GM19238 (cell line): ENCODE data around the gene MICAL3.
A peak's percentile ranks its signal among the peaks of the same experiment; 100 is the strongest.

Source experiments
- DNase-seq: peaks from one replicate; pipeline ENCODE4 v3.0.0; 2011; ENCODE audit warnings: low spot score; ENCODE audit not compliant: insufficient read length

The MICAL3 gene

GRCh38 chr22:17972385-17973191, 51.8 kb downstream of the MICAL3 start:
- no peak for DNase-seq

GRCh38 chr22:17971711-17972110, 52.6 kb downstream of the MICAL3 start:
- DNase-seq = no peak

- DNase-seq = no peak
Observed at GRCh38 chr22:17970201-17970708, 54.1 kb downstream of the MICAL3 start.

- no peak for DNase-seq
Observed at GRCh38 chr22:17969701-17970113, 54.7 kb downstream of the MICAL3 start.

GRCh38 chr22:17968126-17968525, 56.2 kb downstream of the MICAL3 start:
- no peak for DNase-seq

- DNase-seq = no peak
Observed at GRCh38 chr22:17966403-17966717, 58.0 kb downstream of the MICAL3 start.

- DNase-seq = no peak
Observed at GRCh38 chr22:17965538-17966402, 58.6 kb downstream of the MICAL3 start.

GRCh38 chr22:17964643-17965042, 59.7 kb downstream of the MICAL3 start:
- peak; percentile 78 for DNase-seq

GRCh38 chr22:17964156-17964555, 60.2 kb downstream of the MICAL3 start:
- no peak for DNase-seq

- no peak for DNase-seq
Observed at GRCh38 chr22:17963015-17963414, 61.3 kb downstream of the MICAL3 start.

- no peak for DNase-seq
Observed at GRCh38 chr22:17962168-17962567, 62.2 kb downstream of the MICAL3 start.

GRCh38 chr22:17961446-17961729, 63.0 kb downstream of the MICAL3 start:
- DNase-seq = no peak

GRCh38 chr22:17960695-17961445, 63.5 kb downstream of the MICAL3 start:
- no peak for DNase-seq

GRCh38 chr22:17960011-17960410, 64.3 kb downstream of the MICAL3 start:
- no peak for DNase-seq

- no peak for DNase-seq
Observed at GRCh38 chr22:17958166-17958565, 66.2 kb downstream of the MICAL3 start.

GRCh38 chr22:17957693-17958092, 66.7 kb downstream of the MICAL3 start:
- no peak for DNase-seq

- DNase-seq = no peak
Observed at GRCh38 chr22:17957204-17957603, 67.2 kb downstream of the MICAL3 start.

- no peak for DNase-seq
Observed at GRCh38 chr22:17956630-17957029, 67.7 kb downstream of the MICAL3 start.

GRCh38 chr22:17955590-17956379, 68.6 kb downstream of the MICAL3 start:
- DNase-seq = no peak

- no peak for DNase-seq
Observed at GRCh38 chr22:17954860-17955587, 69.3 kb downstream of the MICAL3 start.
